IPS-20b (cell line): ENCODE measurements around the gene TSPAN18.

Experiments used
- H3K27ac ChIP-seq: one replicate; pipeline ENCODE4 v1.5.1; 2013; ENCODE audit warnings: low read length
- H3K27me3 ChIP-seq: 2 replicates; pipeline ENCODE4 v1.6.1; 2013; ENCODE audit warnings: mild to moderate bottlenecking, low read length, inconsistent platforms; ENCODE audit not compliant: insufficient read depth
- H3K36me3 ChIP-seq: 2 replicates; pipeline ENCODE4 v1.6.1; 2013; ENCODE audit warnings: low read depth, mild to moderate bottlenecking, inconsistent platforms, low read length, moderate library complexity; ENCODE audit not compliant: insufficient read depth
- H3K4me1 ChIP-seq: 2 replicates; pipeline ENCODE4 v1.6.1; 2013; ENCODE audit warnings: mild to moderate bottlenecking, control low read depth, inconsistent platforms, low read length, moderate library complexity; ENCODE audit not compliant: insufficient read depth
- H3K4me3 ChIP-seq: 2 replicates; pipeline ENCODE4 v1.5.1; 2013; ENCODE audit warnings: mild to moderate bottlenecking, low read length, inconsistent platforms
- H3K9ac ChIP-seq: 2 replicates; pipeline ENCODE4 v1.6.1; 2013; ENCODE audit warnings: low read depth, mild to moderate bottlenecking, inconsistent platforms, low read length, moderate library complexity
- H3K9me3 ChIP-seq: 2 replicates; pipeline ENCODE4 v1.6.1; 2013; ENCODE audit warnings: mild to moderate bottlenecking, low read depth, low read length, inconsistent platforms; ENCODE audit not compliant: insufficient read depth

TSPAN18 gene

DNA sequence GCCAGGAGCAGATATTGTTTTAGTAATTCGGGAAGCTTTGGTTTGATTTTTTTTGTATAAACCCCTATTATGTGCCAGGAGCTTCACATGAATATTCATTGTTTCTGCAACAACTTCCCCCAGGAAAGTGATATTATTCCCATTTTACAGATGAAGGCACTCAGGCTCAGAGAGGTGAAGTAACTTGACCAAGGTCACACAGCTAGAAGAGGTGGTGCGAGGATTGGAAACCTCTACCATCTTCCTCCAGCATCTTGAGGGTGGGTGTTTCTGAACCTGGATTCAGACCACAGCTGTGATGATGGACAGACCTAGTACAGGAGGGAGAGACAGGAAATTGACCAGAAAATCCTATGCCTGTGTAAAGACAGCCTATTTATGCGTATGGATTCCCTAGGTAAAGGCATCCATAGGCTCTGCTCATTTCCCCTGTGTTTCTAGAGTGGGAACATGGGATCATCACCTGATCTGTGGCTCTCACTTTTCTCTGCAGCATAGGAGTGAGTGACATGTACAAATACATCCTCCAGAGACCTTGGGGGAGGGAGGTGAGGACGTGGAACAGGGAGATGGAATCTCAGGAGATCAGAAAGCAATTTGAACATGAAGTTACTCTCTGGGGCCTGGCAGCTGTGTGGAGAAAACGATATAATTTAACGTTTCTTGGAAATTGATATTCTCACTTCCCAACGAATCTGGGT is 81.4 kb downstream of the TSPAN18 start:
- H3K9ac ChIP-seq, result no peak overlapping the region
- no peak overlapping the region for H3K27ac ChIP-seq
- no peaks in the 10 kb centered on the region for H3K27me3 ChIP-seq
- no peaks in the 10 kb centered on the region for H3K9me3 ChIP-seq
- no peaks in the 10 kb centered on the region for H3K36me3 ChIP-seq
- peaks cover 9% of the 10 kb centered on the region; the same call in 1 of the 2 replicates for H3K4me1 ChIP-seq
- H3K4me3 ChIP-seq, result no peak overlapping the region

DNA sequence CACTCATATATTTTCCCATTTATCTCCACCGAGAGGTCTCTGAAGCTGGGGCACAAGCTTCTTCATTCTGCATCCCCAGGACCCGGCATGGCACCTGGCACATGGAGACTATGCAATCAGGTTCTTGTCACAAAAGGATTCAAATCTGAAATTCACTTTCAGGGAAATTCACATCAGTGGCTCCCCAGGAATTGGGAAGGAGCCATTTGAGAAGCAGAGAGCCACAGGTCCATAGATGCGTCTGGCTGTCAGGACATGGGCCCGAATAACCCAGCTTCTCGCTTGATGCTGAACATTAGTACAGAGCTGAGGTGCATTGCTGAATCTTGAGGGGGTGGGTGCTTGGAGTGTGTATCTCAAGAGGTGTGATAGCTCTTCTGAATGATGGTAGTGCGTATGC is 82.5 kb downstream of the TSPAN18 start:
- H3K27me3 ChIP-seq, result no peaks in the 10 kb centered on the region
- no peak overlapping the region for H3K27ac ChIP-seq
- H3K9ac ChIP-seq, result no peak overlapping the region
- H3K36me3 ChIP-seq, result no peaks in the 10 kb centered on the region
- no peaks in the 10 kb centered on the region for H3K9me3 ChIP-seq
- peaks cover 9% of the 10 kb centered on the region; the same call in 1 of the 2 replicates for H3K4me1 ChIP-seq
- H3K4me3 ChIP-seq, result no peak overlapping the region

DNA sequence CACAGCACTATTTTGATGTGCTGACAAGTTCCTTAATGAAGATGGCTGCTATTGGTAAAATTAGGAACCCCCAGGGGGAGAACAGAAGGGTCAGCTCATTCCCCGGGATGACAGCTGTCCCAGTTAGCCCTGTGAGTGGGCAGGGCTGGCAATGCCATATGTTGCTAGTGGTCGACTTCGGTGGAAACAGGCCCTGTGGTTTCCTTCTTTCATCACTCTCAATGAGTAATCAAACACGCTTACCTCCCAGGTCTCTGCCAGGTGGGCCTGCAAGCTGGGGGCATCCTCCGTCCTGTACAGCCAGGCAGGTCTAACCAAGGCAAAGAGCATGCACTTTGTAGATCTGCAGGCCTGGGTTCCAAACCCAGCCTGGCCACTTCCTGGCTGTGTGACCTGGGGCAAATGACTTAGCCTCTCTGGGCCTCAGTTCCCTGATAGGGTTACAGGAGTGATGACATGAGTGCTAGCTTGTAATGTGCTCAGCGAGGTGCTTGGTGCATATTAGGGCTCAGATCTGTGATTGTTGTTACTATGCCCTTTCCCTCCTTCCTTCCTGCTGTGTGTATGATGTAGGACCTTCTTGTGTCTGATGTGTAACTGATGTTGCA is 85.2 kb downstream of the TSPAN18 start:
- H3K27ac ChIP-seq, result no peak overlapping the region
- H3K9me3 ChIP-seq, result no peaks in the 10 kb centered on the region
- no peaks in the 10 kb centered on the region for H3K4me1 ChIP-seq
- H3K27me3 ChIP-seq, result no peaks in the 10 kb centered on the region
- H3K4me3 ChIP-seq, result no peak overlapping the region
- H3K36me3 ChIP-seq, result no peaks in the 10 kb centered on the region
- H3K9ac ChIP-seq, result no peak overlapping the region

DNA sequence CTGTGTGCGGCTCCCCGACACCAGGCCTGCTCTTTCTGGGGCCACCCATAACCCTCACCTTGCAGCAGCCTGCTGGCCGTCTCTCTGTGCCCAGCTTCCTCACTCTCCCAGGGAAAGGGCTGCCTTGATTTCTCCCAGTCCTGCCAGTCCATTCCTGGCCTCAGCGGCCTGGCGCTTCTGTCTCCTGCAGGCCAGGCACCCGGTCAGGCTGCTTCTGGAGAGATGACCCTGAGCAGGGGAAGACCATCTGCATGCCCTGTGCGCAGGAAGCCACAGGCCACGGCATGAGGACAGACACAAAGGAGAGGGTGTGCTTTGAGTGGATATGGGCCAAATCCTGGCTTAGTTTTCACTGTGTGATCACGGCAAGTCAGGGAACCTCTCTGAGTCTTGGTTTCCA is 86.2 kb downstream of the TSPAN18 start:
- H3K9me3 ChIP-seq, result no peaks in the 10 kb centered on the region
- H3K36me3 ChIP-seq, result no peaks in the 10 kb centered on the region
- no peaks in the 10 kb centered on the region for H3K4me1 ChIP-seq
- no peaks in the 10 kb centered on the region for H3K27me3 ChIP-seq
- H3K4me3 ChIP-seq, result no peak overlapping the region
- H3K27ac ChIP-seq, result no peak overlapping the region
- H3K9ac ChIP-seq, result no peak overlapping the region

DNA sequence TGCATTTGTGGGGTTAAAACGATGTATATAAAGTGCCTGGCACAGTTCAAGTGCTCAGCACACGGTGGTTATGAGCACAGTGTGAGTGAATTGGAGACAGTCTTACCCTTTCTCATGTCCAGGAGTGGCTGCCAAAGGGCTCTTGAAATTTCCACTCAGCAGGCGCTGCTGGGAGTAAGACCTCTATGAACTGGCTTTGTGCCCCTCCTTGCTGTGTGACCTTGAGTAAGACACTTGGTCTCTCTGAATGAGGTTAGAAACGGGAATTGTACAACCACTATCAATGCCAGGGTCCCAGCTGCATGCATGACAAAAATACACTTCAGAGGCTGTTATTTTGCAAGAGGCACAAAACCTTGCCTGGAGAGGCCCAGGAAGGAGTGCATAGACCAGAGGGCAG is 86.6 kb downstream of the TSPAN18 start:
- H3K4me1 ChIP-seq, result no peaks in the 10 kb centered on the region
- H3K4me3 ChIP-seq, result no peak overlapping the region
- H3K36me3 ChIP-seq, result no peaks in the 10 kb centered on the region
- H3K27me3 ChIP-seq, result no peaks in the 10 kb centered on the region
- no peaks in the 10 kb centered on the region for H3K9me3 ChIP-seq
- no peak overlapping the region for H3K27ac ChIP-seq
- H3K9ac ChIP-seq, result no peak overlapping the region; the same call in 1 of the 2 replicates

- Histone ChIP-seq H3K27ac (no peak overlapping the region), H3K9me3 (no peaks in the 10 kb centered on the region), H3K9ac (no peak overlapping the region), H3K4me3 (no peak overlapping the region), H3K27me3 (no peaks in the 10 kb centered on the region), H3K36me3 (no peaks in the 10 kb centered on the region), H3K4me1 (no peaks in the 10 kb centered on the region)
Measured at GRCh38 chr11:44814881-44815592, 88.3 kb downstream of the TSPAN18 start.

- Histone ChIP-seq H3K36me3 (no peaks in the 10 kb centered on the region), H3K27ac (no peak overlapping the region), H3K4me3 (no peak overlapping the region)
Measured at GRCh38 chr11:44815917-44816456, 89.2 kb downstream of the TSPAN18 start.

DNA sequence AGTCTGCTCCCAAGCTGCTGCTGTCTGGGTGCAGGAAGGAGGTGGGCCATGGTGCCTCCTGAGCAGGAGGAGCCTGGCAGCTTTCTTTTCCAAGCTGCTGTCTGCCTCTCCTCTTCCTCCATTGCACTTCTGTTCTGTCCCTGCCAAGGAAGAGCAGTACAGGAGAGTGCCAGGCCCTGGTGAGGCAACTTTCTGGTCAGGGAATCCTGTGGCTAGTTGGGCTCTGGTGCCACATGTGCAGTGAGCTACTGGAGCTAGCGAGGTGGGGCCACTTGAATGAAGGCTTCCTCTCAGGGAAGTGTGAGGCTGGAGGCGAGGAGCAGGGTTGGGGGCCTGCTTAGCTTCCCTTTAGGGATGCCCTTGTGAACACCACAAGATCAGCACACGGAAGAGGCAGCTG is 90.0 kb downstream of the TSPAN18 start:
- no peak overlapping the region for H3K4me3 ChIP-seq
- H3K4me1 ChIP-seq, result no peaks in the 10 kb centered on the region
- no peak overlapping the region for H3K27ac ChIP-seq
- no peaks in the 10 kb centered on the region for H3K9me3 ChIP-seq
- no peak overlapping the region for H3K9ac ChIP-seq
- no peaks in the 10 kb centered on the region for H3K27me3 ChIP-seq
- no peaks in the 10 kb centered on the region for H3K36me3 ChIP-seq

More at GRCh38 chr11:44815917-44816456, 89.2 kb downstream of the TSPAN18 start:
- Histone ChIP-seq H3K9ac (no peak overlapping the region), H3K4me1 (no peaks in the 10 kb centered on the region), H3K9me3 (no peaks in the 10 kb centered on the region), H3K27me3 (no peaks in the 10 kb centered on the region)

DNA sequence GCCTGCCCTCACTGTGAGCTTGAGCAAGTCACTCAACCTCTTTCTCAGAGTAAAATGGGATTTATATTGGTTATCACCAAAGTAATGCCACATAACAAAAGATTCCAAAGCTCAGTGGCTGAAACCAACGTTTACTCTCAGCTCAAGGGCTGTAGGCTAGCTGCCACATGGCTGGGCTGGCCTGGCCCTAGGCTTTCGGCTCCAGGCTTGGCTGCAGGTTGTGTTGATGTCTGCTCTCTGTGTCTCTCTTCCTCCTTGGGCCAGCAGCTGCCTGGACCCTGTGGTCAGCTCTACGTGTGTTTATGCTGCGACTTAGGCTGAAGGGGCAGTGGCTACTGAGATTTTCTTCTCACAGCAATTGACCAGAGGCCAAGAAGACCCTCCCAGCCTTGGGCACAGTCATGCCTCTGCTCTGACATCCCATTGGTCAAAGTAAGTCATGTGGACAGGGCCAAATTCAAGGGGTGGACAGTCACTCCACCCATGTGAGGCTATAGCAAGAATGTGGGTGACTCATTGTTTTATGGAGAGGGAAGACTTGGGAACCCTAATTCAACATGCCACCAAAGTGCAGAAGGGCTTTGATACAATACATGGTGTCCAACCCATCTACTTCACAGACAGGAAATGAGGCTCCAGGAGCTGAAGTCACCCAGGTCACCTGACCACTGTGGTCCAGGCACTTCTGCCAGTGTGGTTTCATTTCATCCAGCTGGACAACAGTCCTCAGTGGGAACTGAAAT is 90.6 kb downstream of the TSPAN18 start:
- Histone ChIP-seq H3K36me3 (no peaks in the 10 kb centered on the region), H3K4me1 (no peaks in the 10 kb centered on the region), H3K9me3 (no peaks in the 10 kb centered on the region), H3K9ac (no peak overlapping the region), H3K27ac (no peak overlapping the region), H3K27me3 (no peaks in the 10 kb centered on the region), H3K4me3 (no peak overlapping the region)

DNA sequence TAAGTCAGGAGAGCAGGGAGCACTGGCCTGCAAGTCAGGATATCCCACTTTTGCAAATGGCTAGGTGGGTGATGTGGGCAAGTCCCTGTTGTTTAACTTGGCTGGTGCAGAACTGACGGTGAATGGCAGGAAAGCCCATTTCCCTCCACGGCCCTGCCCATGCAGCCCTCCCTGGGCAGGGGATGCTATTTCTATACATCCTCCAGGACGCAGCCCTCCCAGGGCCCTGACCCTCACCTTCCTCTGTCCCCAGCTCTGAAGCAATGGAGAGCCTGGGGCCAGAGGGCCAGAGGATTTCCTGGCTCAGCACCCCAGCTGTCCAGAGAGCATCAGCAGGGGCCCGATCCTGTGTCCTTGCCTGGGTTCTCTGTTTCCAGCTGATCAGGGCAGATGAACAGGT is 91.3 kb downstream of the TSPAN18 start:
- no peak overlapping the region for H3K4me3 ChIP-seq
- no peak overlapping the region for H3K9ac ChIP-seq
- no peaks in the 10 kb centered on the region for H3K36me3 ChIP-seq
- H3K27me3 ChIP-seq, result no peaks in the 10 kb centered on the region
- no peaks in the 10 kb centered on the region; the same call in 1 of the 2 replicates for H3K4me1 ChIP-seq
- peaks cover under 1% of the 10 kb centered on the region; the same call in 1 of the 2 replicates for H3K9me3 ChIP-seq
- H3K27ac ChIP-seq, result no peak overlapping the region

DNA sequence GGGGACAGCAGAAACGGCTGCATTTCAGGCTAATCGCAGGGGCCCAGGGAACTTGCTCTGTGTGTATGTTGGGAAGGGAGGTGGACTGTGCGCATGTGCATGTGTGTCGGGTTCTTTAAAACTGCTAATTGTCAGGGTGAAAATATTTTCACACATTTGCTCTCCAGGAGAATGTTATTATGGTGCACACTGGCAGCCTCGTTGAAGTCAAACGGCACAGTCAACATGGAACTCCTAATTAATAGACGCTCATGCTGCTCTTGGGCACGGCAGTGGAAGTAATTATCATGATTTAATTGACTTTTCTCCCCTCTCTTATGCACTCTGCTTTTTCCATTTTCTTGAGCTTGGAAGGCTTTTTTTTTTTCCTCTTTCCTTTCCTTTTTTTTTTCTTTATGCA is 92.6 kb downstream of the TSPAN18 start:
- H3K27me3 ChIP-seq, result no peaks in the 10 kb centered on the region
- peaks cover 9% of the 10 kb centered on the region; the same call in 1 of the 2 replicates for H3K4me1 ChIP-seq
- no peak overlapping the region for H3K27ac ChIP-seq
- H3K36me3 ChIP-seq, result no peaks in the 10 kb centered on the region
- H3K9me3 ChIP-seq, result peaks cover 3% of the 10 kb centered on the region; the same call in 1 of the 2 replicates
- H3K9ac ChIP-seq, result no peak overlapping the region
- H3K4me3 ChIP-seq, result no peak overlapping the region
